IMR-90 (cell line): Measurements from ENCODE around the gene NR6A1. TPM values are rescaled to one million over a fixed set of nuclear protein-coding genes. Genes with fewer than 3 reads are reported as not detected.

Experiments
- ATAC-seq: fragments of 200-7000 bp; cut with Tn5 transposase; 2 replicates; pipeline ENCODE4 v1.9.1; 2020; ENCODE audit warnings: low read depth, mild to moderate bottlenecking, moderate library complexity
- BruUV-seq: library from RNA; stranded (reverse); fragments of 400-500 nt; replicated peaks from 2 replicates; lab custom pipeline; 2021; lab: Mats Ljungman, UMichigan
- CTCF ChIA-PET: fragments of 300-600 bp; formaldehyde crosslinking; extraction: SDS; loops from one replicate; lab custom pipeline; 2021; ENCODE audit warnings: antibody characterized with exemption; lab: Yijun Ruan, JAX
- POLR2A ChIA-PET: fragments of 300-600 bp; sonication (Branson Sonifier 250); formaldehyde crosslinking; loops from one replicate; lab custom pipeline; 2022; ENCODE audit warnings: antibody characterized with exemption; ENCODE audit not compliant: unreplicated experiment; lab: Charles Lee
- DNase-seq: peaks from one replicate; pipeline ENCODE4 v3.0.0; 2013
- H2AFZ ChIP-seq: replicated peaks from 2 replicates; pipeline ENCODE3; 2013; ENCODE audit warnings: low read length, mild to moderate bottlenecking; ENCODE audit not compliant: poor library complexity
- H2AK5ac ChIP-seq: 2 replicates; pipeline ENCODE4 v1.6.1; 2013; ENCODE audit warnings: low read depth, low read length, inconsistent platforms
- H2AK9ac ChIP-seq: replicated peaks from 2 replicates; pipeline ENCODE3; 2013; ENCODE audit warnings: mild to moderate bottlenecking, low read depth, low read length, moderate library complexity; ENCODE audit not compliant: poor library complexity
- H2BK120ac ChIP-seq: 2 replicates; pipeline ENCODE4 v1.6.1; 2013; ENCODE audit warnings: low read depth, low read length, inconsistent platforms
- H2BK15ac ChIP-seq: 3 replicates; pipeline ENCODE4 v1.6.1; 2013; ENCODE audit warnings: low read depth, low read length, inconsistent platforms
- H2BK20ac ChIP-seq: 2 replicates; pipeline ENCODE4 v1.6.1; 2013; ENCODE audit warnings: low read depth, mild to moderate bottlenecking, inconsistent platforms, low read length, moderate library complexity
- H2BK5ac ChIP-seq: 2 replicates; pipeline ENCODE4 v1.6.1; 2013; ENCODE audit warnings: mild to moderate bottlenecking, low read depth, low read length, inconsistent platforms; ENCODE audit not compliant: poor library complexity, severe bottlenecking
- H3K14ac ChIP-seq: replicated peaks from 2 replicates; pipeline ENCODE4 v1.6.1; 2013; ENCODE audit warnings: low read depth, low read length, inconsistent platforms
- H3K18ac ChIP-seq: 2 replicates; pipeline ENCODE4 v1.6.1; 2013; ENCODE audit warnings: low read depth, low read length, control low read depth
- H3K23ac ChIP-seq: 2 replicates; pipeline ENCODE4 v1.6.1; 2013; ENCODE audit warnings: low read depth, low read length, inconsistent platforms
- H3K27ac ChIP-seq: 2 replicates; pipeline ENCODE4 v1.5.1; 2013; ENCODE audit warnings: mild to moderate bottlenecking, control low read depth, low read length; ENCODE audit not compliant: insufficient read depth
- H3K27me3 ChIP-seq: 2 replicates; pipeline ENCODE4 v1.6.1; 2013; ENCODE audit warnings: low read length; ENCODE audit not compliant: control insufficient read depth, insufficient read depth
- H3K36me3 ChIP-seq: 2 replicates; pipeline ENCODE4 v1.6.1; 2013; ENCODE audit warnings: low read length, mixed read lengths; ENCODE audit not compliant: control insufficient read depth, insufficient read depth
- H3K4ac ChIP-seq: 2 replicates; pipeline ENCODE4 v1.6.1; 2013; ENCODE audit warnings: low read depth, low read length, inconsistent platforms
- H3K4me1 ChIP-seq: 2 replicates; pipeline ENCODE4 v1.6.1; 2013; ENCODE audit warnings: low read length, mixed read lengths; ENCODE audit not compliant: control insufficient read depth, insufficient read depth
- H3K4me2 ChIP-seq: 2 replicates; pipeline ENCODE4 v1.6.1; 2013; ENCODE audit warnings: low read depth, mild to moderate bottlenecking, control low read depth, low read length, moderate library complexity
- H3K4me3 ChIP-seq: 2 replicates; pipeline ENCODE4 v1.5.1; 2013; ENCODE audit warnings: low read depth, mild to moderate bottlenecking, control low read depth, low read length, moderate library complexity; ENCODE audit not compliant: insufficient read depth
- H3K56ac ChIP-seq: 2 replicates; pipeline ENCODE4 v1.6.1; 2013; ENCODE audit warnings: low read length, inconsistent platforms; ENCODE audit not compliant: insufficient read depth; ENCODE audit errors: extremely low read depth
- H3K79me1 ChIP-seq, 2 experiments: 2 replicates each; pipeline ENCODE4 v1.6.1; 2013; ENCODE audit warnings: low read length in 2 of 2, inconsistent platforms in 1 of 2, low read depth in 1 of 2
- H3K9ac ChIP-seq: 2 replicates; pipeline ENCODE4 v1.6.1; 2013; ENCODE audit warnings: low read depth, low read length, control low read depth
- H3K9me1 ChIP-seq: 2 replicates; pipeline ENCODE4 v1.6.1; 2013; ENCODE audit warnings: low read length, inconsistent platforms; ENCODE audit not compliant: insufficient read depth
- H3K9me3 ChIP-seq: 2 replicates; pipeline ENCODE4 v1.6.1; 2013; ENCODE audit warnings: low read length; ENCODE audit not compliant: control insufficient read depth, insufficient read depth
- H4K20me1 ChIP-seq: 2 replicates; pipeline ENCODE4 v1.6.1; 2013; ENCODE audit warnings: low read length, inconsistent platforms; ENCODE audit not compliant: insufficient read depth
- H4K5ac ChIP-seq: 2 replicates; pipeline ENCODE4 v1.6.1; 2013; ENCODE audit warnings: mild to moderate bottlenecking, low read depth, low read length, control low read depth
- H4K8ac ChIP-seq, 2 experiments: 2 replicates each; pipeline ENCODE4 v1.6.1; 2013; ENCODE audit warnings: low read depth in 2 of 2, low read length in 2 of 2, control low read depth in 1 of 2, inconsistent platforms in 1 of 2
- H4K91ac ChIP-seq: 2 replicates; pipeline ENCODE4 v1.6.1; 2013; ENCODE audit warnings: low read depth, low read length, inconsistent platforms; ENCODE audit not compliant: insufficient read depth
- BHLHE40 ChIP-seq: fragments of 150-350 bp; IDR thresholded peaks from 2 replicates; pipeline ENCODE4 v1.6.1; 2016; ENCODE audit warnings: mild to moderate bottlenecking, low read depth, low read length
- CEBPB ChIP-seq: IDR thresholded peaks from 2 replicates; pipeline ENCODE4 v1.6.1; 2012; ENCODE audit warnings: low read depth, low read length, improper control_type of control experiment
- CHD1 ChIP-seq: IDR thresholded peaks from 2 replicates; pipeline ENCODE4 v1.6.1; 2012; ENCODE audit warnings: low read depth, low read length, improper control_type of control experiment
- FOS ChIP-seq: fragments of 150-350 bp; IDR thresholded peaks from 2 replicates; pipeline ENCODE4 v1.6.1; 2016; ENCODE audit warnings: low read depth, low read length
- MAZ ChIP-seq: IDR thresholded peaks from 2 replicates; pipeline ENCODE4 v1.6.1; 2012; ENCODE audit warnings: low read depth, mild to moderate bottlenecking, low read length, improper control_type of control experiment, moderate library complexity, borderline replicate concordance
- MXI1 ChIP-seq: IDR thresholded peaks from 2 replicates; pipeline ENCODE4 v1.6.1; 2012; ENCODE audit warnings: low read depth, mild to moderate bottlenecking, low read length, moderate library complexity, borderline replicate concordance
- NFE2L2 ChIP-seq: fragments of 150-350 bp; IDR thresholded peaks from 2 replicates; pipeline ENCODE4 v1.6.1; 2016; ENCODE audit warnings: low read depth, mild to moderate bottlenecking, low read length
- RAD21 ChIP-seq: IDR thresholded peaks from 2 replicates; pipeline ENCODE4 v1.6.1; 2012; ENCODE audit warnings: low read length, improper control_type of control experiment
- RCOR1 ChIP-seq: IDR thresholded peaks from 2 replicates; pipeline ENCODE4 v1.6.1; 2012; ENCODE audit warnings: mild to moderate bottlenecking, low read length, improper control_type of control experiment; ENCODE audit not compliant: insufficient replicate concordance
- SMC3 ChIP-seq: fragments of 150-350 bp; IDR thresholded peaks from 2 replicates; pipeline ENCODE4 v1.6.1; 2016; ENCODE audit warnings: low read depth, mild to moderate bottlenecking, antibody characterized with exemption, low read length, moderate library complexity
- WGBS, 2 experiments: methylation state at CpG; one replicate each; pipeline versions ENCODE4 v1.1.5 to v1.1.7; 2013; ENCODE audit warnings: missing lambda C conversion rate in 2 of 2; ENCODE audit not compliant: insufficient read length in 1 of 2; ENCODE audit errors: extremely low coverage in 2 of 2; 5-methylcytosine and 5-hydroxymethylcytosine counted together
- dilution Hi-C: fragments of 300-500 bp; cut with HindIII; formaldehyde crosslinking; loops from one replicate; pipeline ENCODE4 v1.14.3; 2018; ENCODE audit warnings: low sequenced_read_pairs; ENCODE audit not compliant: unreplicated experiment
- in situ Hi-C: fragments of 300-500 bp; cut with MboI; formaldehyde crosslinking; loops from 3 replicates; pipeline ENCODE4 v1.14.3; 2019; ENCODE audit warnings: low sequenced_read_pairs, inconsistent platforms, mixed read lengths
- intact Hi-C: fragments of 100-400 bp; cut with micrococcal nuclease; formaldehyde crosslinking; loops from 2 replicates; pipeline ENCODE4 v1.10.0; 2022
- polyA plus RNA-seq, 3 experiments: library from polyadenylated mRNA; depleted of rRNA; stranded (reverse); fragments of >200 nt; gene quantifications; 2 replicates each; pipeline ENCODE4 v1.2.3, GENCODE V29; 2012; ENCODE audit warnings: low replicate concordance in 1 of 3
- total RNA-seq: library from RNA; depleted of rRNA; stranded (reverse); fragments of >200 nt; gene quantifications from 2 replicates; pipeline ENCODE4 v1.2.3, GENCODE V29; 2012
- TF ChIP-seq, protein P1 (sequence below): conservative IDR thresholded peaks from 2 replicates; pipeline ENCODE4 v1.5.1; 2012; ENCODE audit warnings: mild to moderate bottlenecking, low read depth, low read length, improper control_type of control experiment

Gene NR6A1
- total and polyA plus RNA-seq, 2 of the 4 experiments (the other 2 are of a cell fraction): 0.14 to 0.36 TPM

DNA sequence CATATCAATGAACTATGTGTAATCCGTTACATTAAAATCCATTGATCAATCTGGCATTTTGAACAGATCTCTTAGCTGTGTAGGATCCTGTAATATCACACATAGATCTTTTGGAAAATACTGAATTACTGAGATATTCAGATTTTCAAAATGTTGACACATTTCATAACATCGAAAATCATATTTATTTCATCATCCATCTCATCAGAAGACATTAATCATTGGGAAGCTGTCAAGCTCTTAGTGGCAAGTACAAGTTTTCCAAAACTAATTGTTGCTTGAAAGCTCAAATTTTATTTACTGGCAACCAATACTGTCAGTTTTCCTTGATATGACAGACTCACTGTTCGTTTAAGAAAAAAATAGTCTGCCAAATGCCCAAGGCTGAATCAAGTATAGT lies 8.5 kb downstream of the NR6A1 start:
- dilution Hi-C loops: no loop called here
- no peak overlapping the region for H2BK120ac ChIP-seq
- no peak overlapping the region for H3K56ac ChIP-seq
- H3K9me1 ChIP-seq: no peaks in the 10 kb centered on the region
- no peak overlapping the region for H2AK5ac ChIP-seq
- no peak for TF ChIP-seq CHD1
- no peak for TF ChIP-seq NFE2L2
- TF ChIP-seq, protein P1, sequence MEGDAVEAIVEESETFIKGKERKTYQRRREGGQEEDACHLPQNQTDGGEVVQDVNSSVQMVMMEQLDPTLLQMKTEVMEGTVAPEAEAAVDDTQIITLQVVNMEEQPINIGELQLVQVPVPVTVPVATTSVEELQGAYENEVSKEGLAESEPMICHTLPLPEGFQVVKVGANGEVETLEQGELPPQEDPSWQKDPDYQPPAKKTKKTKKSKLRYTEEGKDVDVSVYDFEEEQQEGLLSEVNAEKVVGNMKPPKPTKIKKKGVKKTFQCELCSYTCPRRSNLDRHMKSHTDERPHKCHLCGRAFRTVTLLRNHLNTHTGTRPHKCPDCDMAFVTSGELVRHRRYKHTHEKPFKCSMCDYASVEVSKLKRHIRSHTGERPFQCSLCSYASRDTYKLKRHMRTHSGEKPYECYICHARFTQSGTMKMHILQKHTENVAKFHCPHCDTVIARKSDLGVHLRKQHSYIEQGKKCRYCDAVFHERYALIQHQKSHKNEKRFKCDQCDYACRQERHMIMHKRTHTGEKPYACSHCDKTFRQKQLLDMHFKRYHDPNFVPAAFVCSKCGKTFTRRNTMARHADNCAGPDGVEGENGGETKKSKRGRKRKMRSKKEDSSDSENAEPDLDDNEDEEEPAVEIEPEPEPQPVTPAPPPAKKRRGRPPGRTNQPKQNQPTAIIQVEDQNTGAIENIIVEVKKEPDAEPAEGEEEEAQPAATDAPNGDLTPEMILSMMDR: no peak
- no peak for TF ChIP-seq SMC3
- no peak for TF ChIP-seq RCOR1
- no peak for TF ChIP-seq CEBPB
- TF ChIP-seq MXI1: no peak
- TF ChIP-seq RAD21: no peak
- no peak for TF ChIP-seq MAZ
- no peak for TF ChIP-seq FOS
- no peak for TF ChIP-seq BHLHE40
- H2BK5ac ChIP-seq: no peak overlapping the region
- no peak overlapping the region for H4K8ac ChIP-seq
- H3K9me3 ChIP-seq: no peaks in the 10 kb centered on the region
- DNase-seq: no peak
- H3K23ac ChIP-seq: no peak overlapping the region
- H2AFZ ChIP-seq: no peak overlapping the region
- in situ Hi-C loops: no loop called here
- no peak overlapping the region for H3K4me2 ChIP-seq
- no TSS peak for BruUV-seq
- H3K27ac ChIP-seq: no peak overlapping the region
- H3K36me3 ChIP-seq: no peaks in the 10 kb centered on the region
- intact Hi-C loops: no loop called here
- H3K4ac ChIP-seq: no peak overlapping the region
- no peak overlapping the region for H3K18ac ChIP-seq
- H3K4me1 ChIP-seq: peaks cover 1% of the 10 kb centered on the region; the same call in 1 of the 2 replicates
- no peak overlapping the region for H4K5ac ChIP-seq
- H3K4me3 ChIP-seq: no peak overlapping the region
- no CpG with 5 or more reads among the region's 3 CpGs for WGBS, 2 experiments
- no peak overlapping the region for H2BK20ac ChIP-seq
- H2AK9ac ChIP-seq: no peak overlapping the region
- H4K91ac ChIP-seq: no peak overlapping the region
- no peak overlapping the region for H3K14ac ChIP-seq
- ATAC-seq: no peak
- H4K20me1 ChIP-seq: no peaks in the 10 kb centered on the region
- POLR2A ChIA-PET: no interaction called here
- peaks cover 70% of the 10 kb centered on the region for H3K27me3 ChIP-seq
- no peaks in the 10 kb centered on the region for H3K79me1 ChIP-seq
- H2BK15ac ChIP-seq: no peak overlapping the region
- CTCF ChIA-PET: no interaction called here
- H3K9ac ChIP-seq: no peak overlapping the region
